DOHH2 (cell line): ENCODE measurements around the gene IL1RAPL1.

ENCODE experiments used
- H3F3A ChIP-seq: fragments of 200-600 bp; sonication (generic), shearing (Covaris generic); 2 replicates; pipeline ENCODE4 v1.6.0; 2016; ENCODE audit warnings: antibody characterized with exemption, mild to moderate bottlenecking; ENCODE audit not compliant: control insufficient read depth, insufficient read depth
- H3K27ac ChIP-seq: fragments of 200-600 bp; sonication (generic); 2 replicates; pipeline ENCODE4 v1.5.1; 2014; ENCODE audit warnings: low read depth, mild to moderate bottlenecking, low read length, moderate library complexity
- H3K27me3 ChIP-seq: fragments of 200-600 bp; sonication (generic); 2 replicates; pipeline ENCODE4 v1.6.1; 2014; ENCODE audit warnings: mild to moderate bottlenecking, low read length, mixed read lengths; ENCODE audit not compliant: control insufficient read depth
- H3K36me3 ChIP-seq: fragments of 200-600 bp; sonication (generic); 2 replicates; pipeline ENCODE4 v1.6.1; 2014; ENCODE audit warnings: mild to moderate bottlenecking, low read length, moderate library complexity, mixed read lengths; ENCODE audit not compliant: control insufficient read depth
- H3K4me1 ChIP-seq: fragments of 200-600 bp; sonication (generic); 2 replicates; pipeline ENCODE4 v1.6.1; 2014; ENCODE audit warnings: mild to moderate bottlenecking, low read length, mixed read lengths; ENCODE audit not compliant: control insufficient read depth
- H3K4me2 ChIP-seq: fragments of 200-600 bp; sonication (generic); 2 replicates; pipeline ENCODE4 v1.6.0; 2014; ENCODE audit warnings: mild to moderate bottlenecking, low read length, moderate library complexity
- H3K4me3 ChIP-seq: fragments of 200-600 bp; sonication (generic); 2 replicates; pipeline ENCODE4 v1.5.1; 2014; ENCODE audit warnings: mild to moderate bottlenecking, low read length, mixed read lengths
- H3K79me2 ChIP-seq: fragments of 200-600 bp; sonication (generic); 2 replicates; pipeline ENCODE4 v1.6.1; 2014; ENCODE audit warnings: mild to moderate bottlenecking, low read length, mixed read lengths; ENCODE audit not compliant: control insufficient read depth
- H3K9me2 ChIP-seq: fragments of 200-600 bp; sonication (generic); replicated peaks from 2 replicates; pipeline ENCODE4 v1.6.1; 2014; ENCODE audit warnings: mild to moderate bottlenecking, low read length, mixed read lengths; ENCODE audit not compliant: control insufficient read depth
- H3K9me3 ChIP-seq: fragments of 200-600 bp; sonication (generic); 2 replicates; pipeline ENCODE4 v1.6.1; 2014; ENCODE audit warnings: antibody characterized with exemption, low read length, mixed read lengths; ENCODE audit not compliant: control insufficient read depth, insufficient read depth
- H4K20me1 ChIP-seq: fragments of 200-600 bp; sonication (generic); 2 replicates; pipeline ENCODE4 v1.6.0; 2014; ENCODE audit warnings: low read depth, mild to moderate bottlenecking, antibody characterized with exemption, low read length, moderate library complexity; ENCODE audit not compliant: control insufficient read depth, insufficient read depth
- EZH2phosphoT487 ChIP-seq: fragments of 200-600 bp; sonication (generic); IDR thresholded peaks from 2 replicates; pipeline ENCODE4 v1.6.1; 2017; ENCODE audit warnings: borderline replicate concordance, mild to moderate bottlenecking, antibody characterized with exemption, low read length, moderate library complexity, mixed read lengths
- TF ChIP-seq, protein P1 (sequence below): fragments of 200-600 bp; sonication (generic); IDR thresholded peaks from one replicate; pipeline ENCODE4 v1.5.1; 2014; ENCODE audit warnings: antibody characterized with exemption, mild to moderate bottlenecking, low read depth, low read length; ENCODE audit not compliant: poor library complexity, severe bottlenecking

Gene IL1RAPL1

DNA sequence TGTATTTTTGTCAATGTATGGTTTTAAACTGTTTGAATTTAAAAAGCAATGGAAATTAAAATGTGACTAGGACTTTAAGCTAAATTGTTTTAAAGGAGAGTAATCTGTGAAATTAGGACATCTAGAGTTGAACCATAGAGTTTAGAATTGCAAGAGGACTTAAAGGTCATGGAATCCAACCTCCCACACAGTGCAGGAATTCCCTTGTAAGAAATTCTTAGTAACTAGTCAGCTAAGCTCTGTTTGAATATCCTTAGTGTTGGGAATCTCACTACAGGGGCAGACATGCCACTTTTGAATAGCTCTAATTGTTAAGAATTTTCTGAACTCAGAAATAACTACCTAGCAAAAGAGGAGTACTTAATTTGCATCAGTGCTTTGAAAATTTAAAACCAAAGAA is 292.9 kb downstream of the IL1RAPL1 start:
- Histone ChIP-seq H3K27me3 (no peaks in the 10 kb centered on the region), H3K9me2 (no peaks in the 10 kb centered on the region), H3K4me3 (no peak overlapping the region), H4K20me1 (no peaks in the 10 kb centered on the region), H3K4me1 (no peaks in the 10 kb centered on the region), H3F3A (no peaks in the 10 kb centered on the region), H3K79me2 (no peaks in the 10 kb centered on the region), H3K27ac (no peak overlapping the region), H3K4me2 (no peak overlapping the region), H3K9me3 (no peaks in the 10 kb centered on the region), H3K36me3 (no peaks in the 10 kb centered on the region)
- TF ChIP-seq EZH2phosphoT487, result no peak
- TF ChIP-seq, protein P1, sequence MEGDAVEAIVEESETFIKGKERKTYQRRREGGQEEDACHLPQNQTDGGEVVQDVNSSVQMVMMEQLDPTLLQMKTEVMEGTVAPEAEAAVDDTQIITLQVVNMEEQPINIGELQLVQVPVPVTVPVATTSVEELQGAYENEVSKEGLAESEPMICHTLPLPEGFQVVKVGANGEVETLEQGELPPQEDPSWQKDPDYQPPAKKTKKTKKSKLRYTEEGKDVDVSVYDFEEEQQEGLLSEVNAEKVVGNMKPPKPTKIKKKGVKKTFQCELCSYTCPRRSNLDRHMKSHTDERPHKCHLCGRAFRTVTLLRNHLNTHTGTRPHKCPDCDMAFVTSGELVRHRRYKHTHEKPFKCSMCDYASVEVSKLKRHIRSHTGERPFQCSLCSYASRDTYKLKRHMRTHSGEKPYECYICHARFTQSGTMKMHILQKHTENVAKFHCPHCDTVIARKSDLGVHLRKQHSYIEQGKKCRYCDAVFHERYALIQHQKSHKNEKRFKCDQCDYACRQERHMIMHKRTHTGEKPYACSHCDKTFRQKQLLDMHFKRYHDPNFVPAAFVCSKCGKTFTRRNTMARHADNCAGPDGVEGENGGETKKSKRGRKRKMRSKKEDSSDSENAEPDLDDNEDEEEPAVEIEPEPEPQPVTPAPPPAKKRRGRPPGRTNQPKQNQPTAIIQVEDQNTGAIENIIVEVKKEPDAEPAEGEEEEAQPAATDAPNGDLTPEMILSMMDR, result no peak

GRCh38 chrX:28884823-28885222 is 297.6 kb downstream of the IL1RAPL1 start:
- H3K9me3 ChIP-seq, result no peaks in the 10 kb centered on the region
- H3K4me3 ChIP-seq, result no peak overlapping the region
- no peak overlapping the region for H3K4me2 ChIP-seq
- no peaks in the 10 kb centered on the region for H4K20me1 ChIP-seq
- H3K27me3 ChIP-seq, result no peaks in the 10 kb centered on the region
- no peak for TF ChIP-seq EZH2phosphoT487
- TF ChIP-seq, protein P1, result no peak
- no peaks in the 10 kb centered on the region for H3K36me3 ChIP-seq
- no peaks in the 10 kb centered on the region for H3K79me2 ChIP-seq
- H3F3A ChIP-seq, result no peaks in the 10 kb centered on the region
- H3K27ac ChIP-seq, result no peak overlapping the region
- no peaks in the 10 kb centered on the region for H3K4me1 ChIP-seq
- no peaks in the 10 kb centered on the region for H3K9me2 ChIP-seq

- no peak overlapping the region for H3K4me2 ChIP-seq
- no peaks in the 10 kb centered on the region for H4K20me1 ChIP-seq
- H3K9me3 ChIP-seq, result no peaks in the 10 kb centered on the region
- no peaks in the 10 kb centered on the region for H3K4me1 ChIP-seq
- no peaks in the 10 kb centered on the region for H3F3A ChIP-seq
- no peak overlapping the region for H3K4me3 ChIP-seq
- H3K36me3 ChIP-seq, result no peaks in the 10 kb centered on the region
- TF ChIP-seq, protein P1, result no peak
- no peak for TF ChIP-seq EZH2phosphoT487
- H3K9me2 ChIP-seq, result no peaks in the 10 kb centered on the region
- no peaks in the 10 kb centered on the region for H3K79me2 ChIP-seq
- no peak overlapping the region for H3K27ac ChIP-seq
- H3K27me3 ChIP-seq, result no peaks in the 10 kb centered on the region
Measured at GRCh38 chrX:28888416-28888815, 301.2 kb downstream of the IL1RAPL1 start.

DNA sequence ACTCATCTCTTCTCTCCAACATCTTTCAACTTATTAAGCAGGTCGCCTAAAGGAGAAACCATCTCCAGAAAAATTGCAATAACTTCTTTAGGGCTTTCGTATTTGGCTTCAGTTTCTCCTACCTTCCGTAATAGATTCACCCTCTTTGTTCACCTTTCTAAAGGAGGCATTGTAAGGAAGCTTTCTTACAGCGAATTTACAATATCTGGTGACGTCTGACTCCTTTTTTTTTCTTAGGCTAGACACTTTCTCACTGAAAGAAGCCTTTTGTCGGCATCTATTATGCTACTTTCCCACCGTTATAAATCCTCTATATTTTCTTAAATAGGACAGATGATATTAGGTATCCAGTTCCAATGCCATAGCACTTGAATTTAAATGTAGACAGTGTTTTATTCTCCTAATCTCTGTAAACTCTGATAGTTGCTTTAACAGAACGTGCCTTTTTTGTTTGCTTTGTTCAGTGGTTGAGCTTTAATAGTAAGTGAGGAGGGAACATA is 302.4 kb downstream of the IL1RAPL1 start:
- Histone ChIP-seq H3K27ac (no peak overlapping the region), H3K4me3 (no peak overlapping the region), H3K9me3 (no peaks in the 10 kb centered on the region), H3F3A (no peaks in the 10 kb centered on the region), H3K4me1 (no peaks in the 10 kb centered on the region), H3K79me2 (no peaks in the 10 kb centered on the region), H4K20me1 (no peaks in the 10 kb centered on the region), H3K9me2 (no peaks in the 10 kb centered on the region), H3K36me3 (no peaks in the 10 kb centered on the region), H3K4me2 (no peak overlapping the region), H3K27me3 (no peaks in the 10 kb centered on the region)
- TF ChIP-seq EZH2phosphoT487, result no peak
- TF ChIP-seq, protein P1, result no peak
